GM23248 (cell line): ENCODE data around the gene ZNF638. TPM values are rescaled to one million over a fixed set of nuclear protein-coding genes. Genes with fewer than 3 reads are reported as not detected.

Source experiments
- DNase-seq: peaks from one replicate; pipeline ENCODE4 v3.0.0-alpha.2; 2015
- H2AFZ ChIP-seq: fragments of 200-600 bp; sonication (generic); 2 replicates; pipeline ENCODE4 v1.6.1; 2016; ENCODE audit warnings: antibody characterized with exemption
- H3F3A ChIP-seq: fragments of 200-600 bp; sonication (generic); 2 replicates; pipeline ENCODE4 v1.6.1; 2016; ENCODE audit warnings: mild to moderate bottlenecking, antibody characterized with exemption, mixed run types; ENCODE audit not compliant: insufficient read depth
- H3K27ac ChIP-seq: fragments of 200-600 bp; sonication (generic); 2 replicates; pipeline ENCODE4 v1.5.1; 2016; ENCODE audit warnings: mild to moderate bottlenecking
- H3K27me3 ChIP-seq: fragments of 200-600 bp; sonication (generic); replicated peaks from 2 replicates; pipeline ENCODE4 v1.6.1; 2016; ENCODE audit warnings: mild to moderate bottlenecking; ENCODE audit not compliant: insufficient read depth
- H3K36me3 ChIP-seq: fragments of 200-600 bp; sonication (generic); 2 replicates; pipeline ENCODE4 v1.6.1; 2016; ENCODE audit warnings: low read depth, mild to moderate bottlenecking
- H3K4me1 ChIP-seq: fragments of 200-600 bp; sonication (generic); 2 replicates; pipeline ENCODE4 v1.6.1; 2016; ENCODE audit warnings: mild to moderate bottlenecking; ENCODE audit not compliant: insufficient read depth
- H3K4me2 ChIP-seq: fragments of 200-600 bp; sonication (generic); one replicate; pipeline ENCODE4 v1.6.1; 2016; ENCODE audit warnings: mild to moderate bottlenecking; ENCODE audit not compliant: unreplicated experiment
- H3K4me3 ChIP-seq: fragments of 200-600 bp; sonication (generic); 2 replicates; pipeline ENCODE4 v1.5.1; 2016; ENCODE audit warnings: mild to moderate bottlenecking
- H3K79me2 ChIP-seq: fragments of 200-600 bp; sonication (generic); 2 replicates; pipeline ENCODE4 v1.6.1; 2016; ENCODE audit warnings: mild to moderate bottlenecking; ENCODE audit not compliant: insufficient read depth
- H3K9ac ChIP-seq: fragments of 200-600 bp; sonication (generic); 2 replicates; pipeline ENCODE4 v1.6.1; 2016; ENCODE audit warnings: mild to moderate bottlenecking
- H3K9me2 ChIP-seq: fragments of 200-600 bp; sonication (generic); 2 replicates; pipeline ENCODE4 v1.6.1; 2016; ENCODE audit warnings: mixed run types, mild to moderate bottlenecking, moderate library complexity; ENCODE audit not compliant: insufficient read depth
- H3K9me3 ChIP-seq: fragments of 200-600 bp; sonication (generic); one replicate; pipeline ENCODE4 v1.6.1; 2017; ENCODE audit warnings: low read depth
- H4K20me1 ChIP-seq: fragments of 200-600 bp; sonication (generic); 2 replicates; pipeline ENCODE4 v1.6.0; 2016; ENCODE audit not compliant: insufficient read depth
- EZH2 ChIP-seq: fragments of 200-600 bp; sonication (generic); IDR thresholded peaks from 2 replicates; pipeline ENCODE4 v1.6.1; 2018; ENCODE audit warnings: antibody characterized with exemption, mild to moderate bottlenecking; ENCODE audit not compliant: insufficient read depth, poor library complexity, severe bottlenecking
- EZH2phosphoT487 ChIP-seq: fragments of 200-600 bp; sonication (generic); IDR thresholded peaks from 2 replicates; pipeline ENCODE4 v1.6.1; 2018; ENCODE audit warnings: antibody characterized with exemption, moderate library complexity, mild to moderate bottlenecking, low read depth; ENCODE audit not compliant: insufficient read depth
- WGBS, 2 experiments: methylation state at CpG; one replicate each; pipeline ENCODE4 v1.1.6; 2015 to 2017; ENCODE audit warnings: low lambda C conversion rate in 2 of 2, low coverage in 1 of 2; ENCODE audit errors: missing lambda C conversion rate in 2 of 2; 5-methylcytosine and 5-hydroxymethylcytosine counted together
- in situ Hi-C: fragments of 300-500 bp; cut with MboI; formaldehyde crosslinking; loops from 2 replicates; pipeline ENCODE4 v1.15.0; 2020
- polyA plus RNA-seq: library from polyadenylated mRNA; unstranded; fragments of >200 nt; fragmentation: Nextera tagmentation; extraction: Ambion mirVana; gene quantifications from 2 replicates; pipeline ENCODE4 v1.2.1, GENCODE V29; 2016
- total RNA-seq: library from RNA; depleted of rRNA; stranded (reverse); fragments of >200 nt; shearing (Covaris generic); gene quantifications from 2 replicates; pipeline ENCODE4 v1.2.3, GENCODE V29; 2014

The ZNF638 gene
- total and polyA plus RNA-seq, 2 experiments from 2014 or later, result 44.0 to 83.0 TPM

GRCh38 chr2:71472019-71472418, 140.4 kb downstream of the ZNF638 start:
- TF ChIP-seq EZH2 (no peak), EZH2phosphoT487 (no peak)

GRCh38 chr2:71473346-71474031, 141.9 kb downstream of the ZNF638 start:
- Histone ChIP-seq H3K4me1 (peaks cover 11% of the 10 kb centered on the region), H3K27me3 (peaks cover 11% of the 10 kb centered on the region; the same call in 1 of the 2 replicates), H3K4me3 (no peak overlapping the region), H4K20me1 (no peaks in the 10 kb centered on the region), H3K9me2 (no peaks in the 10 kb centered on the region), H2AFZ (no peak overlapping the region), H3K9ac (no peak overlapping the region), H3F3A (no peaks in the 10 kb centered on the region), H3K79me2 (no peaks in the 10 kb centered on the region), H3K27ac (no peak overlapping the region), H3K9me3 (no peaks in the 10 kb centered on the region), H3K36me3 (no peaks in the 10 kb centered on the region), H3K4me2 (no peak overlapping the region)
- no peak for DNase-seq
- WGBS, 2 experiments, result 86 to 91% methylated on average over 8 to 9 of the region's 9 CpGs
- TF ChIP-seq EZH2 (no peak), EZH2phosphoT487 (no peak)
- in situ Hi-C loops, result no loop called here

More at GRCh38 chr2:71472019-71472418, 140.4 kb downstream of the ZNF638 start:
- no peaks in the 10 kb centered on the region for H3K36me3 ChIP-seq
- H3K4me1 ChIP-seq, result peaks cover 11% of the 10 kb centered on the region
- in situ Hi-C loops, result no loop called here
- no peaks in the 10 kb centered on the region for H3K79me2 ChIP-seq
- H3K9me3 ChIP-seq, result no peaks in the 10 kb centered on the region
- peaks cover 25% of the 10 kb centered on the region for H3K27me3 ChIP-seq
- no peak overlapping the region for H3K27ac ChIP-seq
- no peaks in the 10 kb centered on the region for H3F3A ChIP-seq
- H4K20me1 ChIP-seq, result no peaks in the 10 kb centered on the region
- no peak for DNase-seq
- no peak overlapping the region for H3K4me3 ChIP-seq
- no peak overlapping the region for H2AFZ ChIP-seq
- WGBS, 2 experiments, result 36 to 46% methylated on average over 2 of the region's 2 CpGs
- H3K4me2 ChIP-seq, result no peak overlapping the region
- no peak overlapping the region for H3K9ac ChIP-seq
- H3K9me2 ChIP-seq, result no peaks in the 10 kb centered on the region

- 0 out of 2 replicates have a peak, but pooled peaks cover 3% of the 10 kb centered on the region for H3K27me3 ChIP-seq
- no peak overlapping the region for H3K4me2 ChIP-seq
- H3F3A ChIP-seq, result no peaks in the 10 kb centered on the region
- H3K36me3 ChIP-seq, result no peaks in the 10 kb centered on the region
- TF ChIP-seq EZH2 (no peak), EZH2phosphoT487 (no peak)
- H2AFZ ChIP-seq, result no peak overlapping the region
- H3K9me3 ChIP-seq, result no peaks in the 10 kb centered on the region
- no peaks in the 10 kb centered on the region for H3K79me2 ChIP-seq
- H3K9me2 ChIP-seq, result no peaks in the 10 kb centered on the region
- no peak overlapping the region for H3K9ac ChIP-seq
- in situ Hi-C loops, result no loop called here
- H3K4me1 ChIP-seq, result peaks cover 11% of the 10 kb centered on the region
- H4K20me1 ChIP-seq, result no peaks in the 10 kb centered on the region
- no peak overlapping the region for H3K4me3 ChIP-seq
- WGBS, 2 experiments, result 67 to 72% methylated on average over 5 of the region's 5 CpGs
- no peak for DNase-seq
- H3K27ac ChIP-seq, result no peak overlapping the region
Observed at GRCh38 chr2:71474116-71474743, 142.6 kb downstream of the ZNF638 start.

GRCh38 chr2:71474744-71475397, 143.3 kb downstream of the ZNF638 start:
- Histone ChIP-seq H3K9ac (no peak overlapping the region), H3F3A (no peaks in the 10 kb centered on the region), H3K9me2 (no peaks in the 10 kb centered on the region), H3K36me3 (no peaks in the 10 kb centered on the region), H3K27me3 (no peaks in the 10 kb centered on the region; the same call in 1 of the 2 replicates), H2AFZ (no peak overlapping the region), H3K4me2 (no peak overlapping the region), H3K79me2 (no peaks in the 10 kb centered on the region), H4K20me1 (no peaks in the 10 kb centered on the region), H3K4me3 (no peak overlapping the region), H3K9me3 (no peaks in the 10 kb centered on the region), H3K27ac (no peak overlapping the region), H3K4me1 (peaks cover 11% of the 10 kb centered on the region)
- no peak for DNase-seq
- WGBS, 2 experiments, result 89 to 91% methylated on average over 10 of the region's 10 CpGs
- TF ChIP-seq EZH2, result no peak
- TF ChIP-seq EZH2phosphoT487, result no peak
- in situ Hi-C loops, result no loop called here
